Rectal smooth muscle tissue (tissue), 1 donor: ENCODE measurements around the gene SOX5.

ENCODE experiments used
- H3K27ac ChIP-seq: one replicate; pipeline ENCODE4 v1.7.0; 2013; ENCODE audit warnings: low read depth, low read length, inconsistent platforms
- H3K27me3 ChIP-seq: one replicate; pipeline ENCODE4 v1.7.0; 2013; ENCODE audit warnings: low read length; ENCODE audit not compliant: control insufficient read depth, insufficient read depth
- H3K36me3 ChIP-seq: one replicate; pipeline ENCODE4 v1.7.0; 2013; ENCODE audit warnings: low read length; ENCODE audit not compliant: control insufficient read depth, insufficient read depth
- H3K4me1 ChIP-seq: one replicate; pipeline ENCODE4 v1.7.0; 2013; ENCODE audit warnings: low read length; ENCODE audit not compliant: control insufficient read depth, insufficient read depth
- H3K4me3 ChIP-seq: one replicate; pipeline ENCODE4 v1.7.0; 2013; ENCODE audit warnings: low read length
- H3K9ac ChIP-seq: one replicate; pipeline ENCODE4 v1.7.0; 2013; ENCODE audit warnings: low read length

The SOX5 gene

GRCh38 chr12:23564451-23565152 is 384.9 kb downstream of the SOX5 start:
- H3K36me3 ChIP-seq: no peaks in the 10 kb centered on the region
- peak overlapping the region; percentile 27 for H3K27ac ChIP-seq
- H3K9ac ChIP-seq: no peak overlapping the region
- H3K27me3 ChIP-seq: no peaks in the 10 kb centered on the region
- no peaks in the 10 kb centered on the region for H3K4me1 ChIP-seq
- no peak overlapping the region for H3K4me3 ChIP-seq

- no peaks in the 10 kb centered on the region for H3K27me3 ChIP-seq
- no peak overlapping the region for H3K4me3 ChIP-seq
- H3K36me3 ChIP-seq: no peaks in the 10 kb centered on the region
- H3K4me1 ChIP-seq: no peaks in the 10 kb centered on the region
- H3K27ac ChIP-seq: no peak overlapping the region
- no peak overlapping the region for H3K9ac ChIP-seq
Observed at GRCh38 chr12:23561364-23562345, 387.8 kb downstream of the SOX5 start.

- Histone ChIP-seq H3K9ac (no peak overlapping the region), H3K4me1 (no peaks in the 10 kb centered on the region), H3K4me3 (no peak overlapping the region), H3K27me3 (no peaks in the 10 kb centered on the region), H3K36me3 (no peaks in the 10 kb centered on the region), H3K27ac (no peak overlapping the region)
Observed at GRCh38 chr12:23560611-23561010, 388.9 kb downstream of the SOX5 start.

GRCh38 chr12:23559268-23559753 is 390.2 kb downstream of the SOX5 start:
- no peaks in the 10 kb centered on the region for H3K36me3 ChIP-seq
- H3K4me3 ChIP-seq: no peak overlapping the region
- H3K27ac ChIP-seq: no peak overlapping the region
- no peak overlapping the region for H3K9ac ChIP-seq
- no peaks in the 10 kb centered on the region for H3K27me3 ChIP-seq
- no peaks in the 10 kb centered on the region for H3K4me1 ChIP-seq

GRCh38 chr12:23556661-23557060 is 392.8 kb downstream of the SOX5 start:
- no peaks in the 10 kb centered on the region for H3K4me1 ChIP-seq
- no peaks in the 10 kb centered on the region for H3K27me3 ChIP-seq
- no peak overlapping the region for H3K27ac ChIP-seq
- no peak overlapping the region for H3K9ac ChIP-seq
- H3K4me3 ChIP-seq: no peak overlapping the region
- H3K36me3 ChIP-seq: no peaks in the 10 kb centered on the region

- no peak overlapping the region for H3K4me3 ChIP-seq
- H3K27me3 ChIP-seq: no peaks in the 10 kb centered on the region
- H3K4me1 ChIP-seq: no peaks in the 10 kb centered on the region
- H3K27ac ChIP-seq: no peak overlapping the region
- H3K9ac ChIP-seq: no peak overlapping the region
- H3K36me3 ChIP-seq: no peaks in the 10 kb centered on the region
Observed at GRCh38 chr12:23555825-23556207, 393.7 kb downstream of the SOX5 start.

GRCh38 chr12:23555180-23555824 is 394.2 kb downstream of the SOX5 start:
- Histone ChIP-seq H3K4me3 (no peak overlapping the region), H3K27ac (no peak overlapping the region), H3K36me3 (no peaks in the 10 kb centered on the region), H3K9ac (no peak overlapping the region), H3K27me3 (no peaks in the 10 kb centered on the region), H3K4me1 (no peaks in the 10 kb centered on the region)

GRCh38 chr12:23552417-23552816 is 397.1 kb downstream of the SOX5 start:
- H3K27me3 ChIP-seq: no peaks in the 10 kb centered on the region
- H3K9ac ChIP-seq: no peak overlapping the region
- H3K4me3 ChIP-seq: no peak overlapping the region
- H3K36me3 ChIP-seq: no peaks in the 10 kb centered on the region
- no peaks in the 10 kb centered on the region for H3K4me1 ChIP-seq
- H3K27ac ChIP-seq: no peak overlapping the region

GRCh38 chr12:23550753-23551152 is 398.7 kb downstream of the SOX5 start:
- Histone ChIP-seq H3K9ac (no peak overlapping the region), H3K36me3 (no peaks in the 10 kb centered on the region), H3K4me3 (no peak overlapping the region), H3K27ac (no peak overlapping the region), H3K4me1 (no peaks in the 10 kb centered on the region), H3K27me3 (no peaks in the 10 kb centered on the region)

- Histone ChIP-seq H3K4me3 (no peak overlapping the region), H3K9ac (no peak overlapping the region), H3K36me3 (no peaks in the 10 kb centered on the region), H3K4me1 (no peaks in the 10 kb centered on the region), H3K27ac (no peak overlapping the region), H3K27me3 (no peaks in the 10 kb centered on the region)
Observed at GRCh38 chr12:23548742-23549141, 400.7 kb downstream of the SOX5 start.

- H3K4me1 ChIP-seq: no peaks in the 10 kb centered on the region
- no peak overlapping the region for H3K27ac ChIP-seq
- H3K27me3 ChIP-seq: no peaks in the 10 kb centered on the region
Observed at GRCh38 chr12:23546756-23547155, 402.7 kb downstream of the SOX5 start.

GRCh38 chr12:23543767-23544166 is 405.7 kb downstream of the SOX5 start:
- Histone ChIP-seq H3K4me1 (no peaks in the 10 kb centered on the region), H3K4me3 (no peak overlapping the region), H3K36me3 (no peaks in the 10 kb centered on the region), H3K27me3 (no peaks in the 10 kb centered on the region), H3K9ac (no peak overlapping the region), H3K27ac (no peak overlapping the region)

More at GRCh38 chr12:23546756-23547155, 402.7 kb downstream of the SOX5 start:
- Histone ChIP-seq H3K36me3 (no peaks in the 10 kb centered on the region), H3K9ac (no peak overlapping the region), H3K4me3 (no peak overlapping the region)
